Uterus (tissue), 4 donors: ENCODE data around the gene CTCFL. TPM values are rescaled to one million over a fixed set of nuclear protein-coding genes. Genes with fewer than 3 reads are reported as not detected.

Experiments
- DNase-seq, 2 donors: peaks; one replicate each; pipeline ENCODE4 v3.0.0-alpha.2; 2019 to 2020
- H3K27ac ChIP-seq, 2 donors: fragments of 200-600 bp; sonication (generic); 1 replicate in 1 of 2; 2 replicates in 1 of 2; pipeline ENCODE4 v1.5.1; 2016 to 2018
- H3K27me3 ChIP-seq, 2 donors: fragments of 200-600 bp; sonication (generic); one replicate each; pipeline ENCODE4 v1.5.1; 2018 to 2019; ENCODE audit warnings: control low read depth in 1 of 2
- H3K36me3 ChIP-seq, 2 donors: fragments of 200-600 bp; sonication (generic); one replicate each; pipeline ENCODE4 v1.5.1; 2019; ENCODE audit warnings: control low read depth in 1 of 2
- H3K4me1 ChIP-seq, 2 donors: fragments of 200-600 bp; sonication (generic); one replicate each; pipeline ENCODE4 v1.5.1; 2018 to 2019; ENCODE audit warnings: control low read depth in 1 of 2
- H3K4me3 ChIP-seq, 2 donors: fragments of 200-600 bp; sonication (generic); 1 replicate in 1 of 2; 2 replicates in 1 of 2; pipeline ENCODE4 v1.5.1; 2018 to 2019; ENCODE audit warnings: mild to moderate bottlenecking in 1 of 2
- H3K9me3 ChIP-seq, 2 donors: fragments of 200-600 bp; sonication (generic); one replicate each; pipeline ENCODE4 v1.5.1; 2019; ENCODE audit warnings: control low read depth in 1 of 2
- POLR2A ChIP-seq, 2 donors: fragments of 450-650 bp; IDR thresholded peaks; one replicate each; pipeline ENCODE4 v1.6.1; 2016; ENCODE audit warnings: antibody characterized with exemption in 2 of 2, mild to moderate bottlenecking in 1 of 2, moderate library complexity in 1 of 2
- intact Hi-C: fragments of 100-400 bp; cut with DNase I; formaldehyde crosslinking; loops from one replicate; pipeline ENCODE4 v1.15.1; 2023; ENCODE audit warnings: low total_unique reads
- total RNA-seq, 4 donors: library from RNA; depleted of rRNA in 3 of 4; stranded (reverse); fragments of >200 nt in 3 of 4; gene quantifications; one replicate each; pipeline versions ENCODE4 v1.1.0 to v1.2.4, GENCODE V29; 2014 to 2023
- TF ChIP-seq, protein P1 (sequence below), 4 experiments: fragments of 200-600 bp in 2 of 4; fragments of 450-650 bp in 2 of 4; sonication (generic) in 2 of 4; IDR thresholded peaks; one replicate each; pipeline ENCODE4 v1.5.1; 2016 to 2019; ENCODE audit warnings: antibody characterized with exemption in 4 of 4, mild to moderate bottlenecking in 2 of 4, moderate library complexity in 1 of 4
- donor health status: DM: yes; HTN: yes; CAD: no.

The CTCFL gene
- total RNA-seq, 4 donors from 2014 or later, result 0.07 TPM; not detected in 3

DNA sequence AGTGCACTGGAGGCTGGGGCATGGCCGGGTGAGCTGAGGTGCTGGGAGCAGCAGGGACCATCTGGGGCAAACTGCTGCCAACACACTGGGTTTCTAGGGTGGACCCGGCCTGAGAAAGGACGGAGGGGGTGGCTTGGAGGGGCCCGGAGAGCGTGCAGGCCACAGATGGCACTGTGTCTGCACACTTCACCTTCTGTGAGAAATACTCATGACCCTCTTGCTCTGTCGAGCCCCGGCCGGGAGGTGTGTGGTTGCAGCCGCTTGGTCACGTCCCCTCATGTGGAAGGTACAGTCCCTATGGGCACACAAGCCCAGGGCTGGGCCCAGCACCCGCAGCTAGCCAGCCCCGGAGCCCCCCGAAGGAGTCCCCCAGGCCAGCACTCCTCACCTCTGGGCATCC, 74.0 kb downstream of the CTCFL start:
- Histone ChIP-seq H3K4me3 (no peak overlapping the region), H3K27me3 (no peaks in the 10 kb centered on the region), H3K36me3 (no peaks in the 10 kb centered on the region), H3K27ac (no peak overlapping the region), H3K4me1 (no peaks in the 10 kb centered on the region), H3K9me3 (no peaks in the 10 kb centered on the region)
- intact Hi-C loops, result no loop called here
- TF ChIP-seq POLR2A (IDR thresholded peaks at IDR 0.05), result no peak
- TF ChIP-seq, protein P1, sequence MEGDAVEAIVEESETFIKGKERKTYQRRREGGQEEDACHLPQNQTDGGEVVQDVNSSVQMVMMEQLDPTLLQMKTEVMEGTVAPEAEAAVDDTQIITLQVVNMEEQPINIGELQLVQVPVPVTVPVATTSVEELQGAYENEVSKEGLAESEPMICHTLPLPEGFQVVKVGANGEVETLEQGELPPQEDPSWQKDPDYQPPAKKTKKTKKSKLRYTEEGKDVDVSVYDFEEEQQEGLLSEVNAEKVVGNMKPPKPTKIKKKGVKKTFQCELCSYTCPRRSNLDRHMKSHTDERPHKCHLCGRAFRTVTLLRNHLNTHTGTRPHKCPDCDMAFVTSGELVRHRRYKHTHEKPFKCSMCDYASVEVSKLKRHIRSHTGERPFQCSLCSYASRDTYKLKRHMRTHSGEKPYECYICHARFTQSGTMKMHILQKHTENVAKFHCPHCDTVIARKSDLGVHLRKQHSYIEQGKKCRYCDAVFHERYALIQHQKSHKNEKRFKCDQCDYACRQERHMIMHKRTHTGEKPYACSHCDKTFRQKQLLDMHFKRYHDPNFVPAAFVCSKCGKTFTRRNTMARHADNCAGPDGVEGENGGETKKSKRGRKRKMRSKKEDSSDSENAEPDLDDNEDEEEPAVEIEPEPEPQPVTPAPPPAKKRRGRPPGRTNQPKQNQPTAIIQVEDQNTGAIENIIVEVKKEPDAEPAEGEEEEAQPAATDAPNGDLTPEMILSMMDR (IDR thresholded peaks at IDR 0.05), result no peak
- no peak for DNase-seq

DNA sequence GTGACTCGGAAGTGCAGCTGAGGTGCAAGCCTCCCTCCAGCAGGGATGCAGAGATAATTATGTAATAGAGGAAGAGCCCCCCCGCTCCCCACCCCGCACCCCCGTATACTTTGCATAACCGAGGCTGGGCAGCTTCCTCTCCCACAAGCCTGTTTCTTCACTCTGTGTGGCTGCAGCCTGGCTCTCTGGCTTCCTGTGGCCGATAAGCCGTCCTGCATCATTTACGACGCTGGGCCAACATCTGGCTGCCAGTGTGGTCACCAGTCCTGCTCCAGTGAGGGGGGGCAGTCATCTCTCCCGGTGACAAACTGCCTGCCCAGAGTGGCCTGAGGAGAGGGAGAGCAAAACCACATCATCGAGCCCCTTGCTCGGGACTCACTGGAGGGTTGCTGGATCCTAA, 74.5 kb downstream of the CTCFL start:
- no peak for TF ChIP-seq POLR2A (IDR thresholded peaks at IDR 0.05)
- TF ChIP-seq, protein P1 (IDR thresholded peaks at IDR 0.05), result no peak
- Histone ChIP-seq H3K9me3 (no peaks in the 10 kb centered on the region), H3K27me3 (no peaks in the 10 kb centered on the region), H3K4me3 (no peak overlapping the region), H3K36me3 (no peaks in the 10 kb centered on the region), H3K27ac (no peak overlapping the region), H3K4me1 (no peaks in the 10 kb centered on the region)
- DNase-seq, result peak in 1 of 2 donors; percentile 38
- intact Hi-C loops, result no loop called here

DNA sequence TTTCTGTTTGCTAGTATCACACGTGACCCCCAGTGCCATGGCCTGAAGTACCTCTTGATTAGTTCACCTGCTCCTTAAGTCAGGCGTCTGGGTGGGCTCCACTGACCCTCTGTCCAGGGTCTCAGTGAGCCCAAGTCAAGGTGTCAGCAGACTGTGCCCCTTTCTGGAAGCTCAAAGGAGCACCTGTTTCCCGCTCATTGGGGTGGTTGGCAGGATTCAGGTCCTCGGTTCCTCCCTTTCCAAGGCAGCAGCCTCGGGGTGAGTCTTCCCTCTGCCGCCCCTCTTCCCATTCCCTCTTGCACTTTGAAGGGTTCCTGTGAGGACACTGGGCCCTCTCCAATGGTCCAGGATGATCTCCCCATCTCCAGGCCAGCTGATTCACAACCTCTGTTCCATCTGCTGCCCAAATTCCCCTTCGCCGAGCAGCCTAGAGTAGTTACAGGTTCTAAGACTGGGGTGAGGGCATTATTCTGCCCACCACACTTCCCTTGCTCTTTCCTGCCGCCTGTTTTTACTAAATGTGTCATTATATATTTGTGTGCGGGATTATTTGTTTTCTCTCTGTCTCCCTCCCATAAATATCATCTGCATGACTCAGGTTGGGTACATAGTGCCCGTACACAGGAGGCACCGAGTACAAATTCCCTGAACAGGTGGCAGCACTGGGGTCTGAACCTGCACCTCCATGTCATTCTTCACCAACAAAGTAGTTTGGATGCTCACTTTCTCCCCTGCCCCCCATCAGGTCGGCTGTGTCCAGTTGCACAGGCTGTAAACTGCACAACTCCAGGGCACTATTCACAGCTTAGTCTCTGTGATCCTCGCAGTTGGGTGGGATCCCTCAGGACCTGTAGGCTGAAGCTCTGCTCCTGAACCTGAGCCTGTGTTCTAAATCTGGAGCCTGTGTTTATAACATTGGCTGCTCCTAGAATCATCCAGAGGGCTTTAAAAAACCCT, 75.3 kb downstream of the CTCFL start:
- TF ChIP-seq, protein P1 (IDR thresholded peaks at IDR 0.05), result no peak
- TF ChIP-seq POLR2A (IDR thresholded peaks at IDR 0.05), result no peak
- Histone ChIP-seq H3K27me3 (no peaks in the 10 kb centered on the region), H3K4me1 (no peaks in the 10 kb centered on the region), H3K27ac (no peak overlapping the region), H3K4me3 (no peak overlapping the region), H3K36me3 (no peaks in the 10 kb centered on the region), H3K9me3 (no peaks in the 10 kb centered on the region)
- intact Hi-C loops, result no loop called here
- DNase-seq, result no peak

DNA sequence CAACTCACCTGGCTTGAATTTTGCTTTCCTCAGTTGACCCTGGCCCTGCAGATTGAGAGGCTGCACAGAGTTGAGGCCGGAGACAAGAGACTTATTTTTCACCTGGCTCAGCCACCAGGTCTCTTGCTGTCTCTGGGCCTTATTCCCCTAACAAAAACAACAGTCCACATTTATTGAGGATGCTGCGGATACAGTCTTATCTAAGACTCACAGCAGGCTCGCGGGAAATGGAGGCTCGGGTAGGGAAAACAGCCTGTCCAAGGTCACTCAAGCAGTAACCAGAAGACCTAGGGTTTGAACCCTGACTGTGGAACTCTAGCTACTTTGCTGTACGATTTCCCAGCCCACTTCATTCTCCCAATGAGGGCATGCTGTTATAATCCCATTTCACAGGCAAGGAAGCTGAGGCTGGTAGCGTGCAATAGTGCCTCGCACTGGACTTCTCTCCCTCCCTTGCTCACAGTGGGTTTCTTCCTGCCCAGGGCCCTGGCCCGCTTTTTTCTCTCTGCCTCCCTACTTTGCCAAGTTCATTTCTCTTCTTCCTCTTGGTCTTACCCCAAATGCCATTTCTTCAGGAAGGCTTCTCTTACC, 76.1 kb downstream of the CTCFL start:
- no peaks in the 10 kb centered on the region for H3K9me3 ChIP-seq
- no peak for TF ChIP-seq POLR2A (IDR thresholded peaks at IDR 0.05)
- TF ChIP-seq, protein P1 (IDR thresholded peaks at IDR 0.05), result no peak
- no peak overlapping the region for H3K4me3 ChIP-seq
- no peaks in the 10 kb centered on the region for H3K27me3 ChIP-seq
- no peak overlapping the region for H3K27ac ChIP-seq
- no peaks in the 10 kb centered on the region for H3K4me1 ChIP-seq
- no peak for DNase-seq
- intact Hi-C loops, result no loop called here
- H3K36me3 ChIP-seq, result no peaks in the 10 kb centered on the region

Other genes starting within 250 kb of the CTCFL start
- gene SPO11, start 195.3 kb downstream of the CTCFL start, total RNA-seq, result not detected
- gene RAE1, start 173.9 kb downstream of the CTCFL start, total RNA-seq, result 10 to 100 TPM; 23.4 to 72.0 (median 36.0) TPM
- 10 to 100 TPM in 2 of 4 donors, 1 to 10 TPM in 2; 1.2 to 48.6 (median 8.8) TPM for gene RBM38, start 133.7 kb downstream of the CTCFL start, total RNA-seq
- gene PCK1, start 36.0 kb upstream of the CTCFL start, total RNA-seq, result 1 to 10 TPM in 2 of 4 donors, under 1 TPM in 1, not detected in 1; 0.26 to 1.8 (median 1.4) TPM
- under 1 TPM in 1 of 4 donors, not detected in 3; 0.46 TPM for gene ZBP1, start 95.3 kb upstream of the CTCFL start, total RNA-seq
- gene PMEPA1, start 184.9 kb upstream of the CTCFL start, total RNA-seq, result 10 to 100 TPM in 3 of 4 donors, 1 to 10 TPM in 1; 5.6 to 51.9 (median 33.5) TPM